HFF-Myc (cell line): ENCODE data around the gene TTC7B.

Experiments
- DNase-seq: peaks from one replicate; pipeline ENCODE4 v3.0.0-alpha.2; 2011; ENCODE audit warnings: low read depth; ENCODE audit errors: extremely low read depth
- H3K4me3 ChIP-seq: replicated peaks from 2 replicates; pipeline ENCODE4 v1.5.1; 2011; ENCODE audit warnings: low read depth, mild to moderate bottlenecking, control low read depth, low read length
- CTCF ChIP-seq: IDR thresholded peaks from 2 replicates; pipeline ENCODE4 v1.5.1; 2012; ENCODE audit warnings: mild to moderate bottlenecking, low read depth, low read length, control low read depth; ENCODE audit errors: missing control alignments

Gene TTC7B

GRCh38 chr14:90659156-90659555 lies 157.1 kb downstream of the TTC7B start:
- H3K4me3 ChIP-seq = no peak overlapping the region
- TF ChIP-seq CTCF = no peak
- no peak for DNase-seq

GRCh38 chr14:90658541-90658967 lies 157.7 kb downstream of the TTC7B start:
- TF ChIP-seq CTCF = no peak
- H3K4me3 ChIP-seq = no peak overlapping the region
- no peak for DNase-seq

- H3K4me3 ChIP-seq = no peak overlapping the region
- no peak for DNase-seq
- no peak for TF ChIP-seq CTCF
These were observed 159.3 kb downstream of the TTC7B start for GRCh38 chr14:90656973-90657372.

- DNase-seq = no peak
- H3K4me3 ChIP-seq = no peak overlapping the region
- no peak for TF ChIP-seq CTCF
These were observed 160.4 kb downstream of the TTC7B start for GRCh38 chr14:90655829-90656228.

GRCh38 chr14:90654831-90655276 lies 161.4 kb downstream of the TTC7B start:
- no peak overlapping the region for H3K4me3 ChIP-seq
- DNase-seq = no peak
- no peak for TF ChIP-seq CTCF

GRCh38 chr14:90652626-90653025 lies 163.6 kb downstream of the TTC7B start:
- no peak for DNase-seq
- TF ChIP-seq CTCF = no peak
- no peak overlapping the region for H3K4me3 ChIP-seq

GRCh38 chr14:90651976-90652560 lies 164.2 kb downstream of the TTC7B start:
- no peak for TF ChIP-seq CTCF
- no peak overlapping the region for H3K4me3 ChIP-seq
- DNase-seq = no peak
